ENCODE measurements around the gene NTN1. TPM values are rescaled to one million over a fixed set of nuclear protein-coding genes. Genes with fewer than 3 reads are reported as not detected.

The NTN1 gene
- total and polyA plus RNA-seq, 2 of the 4 experiments (the other 2 are of a cell fraction) = under 0.01 to 0.07 TPM

GRCh38 chr17:9192010-9192409 lies 170.7 kb downstream of the NTN1 start:
- Histone ChIP-seq H3K56ac (ENCODE audit: extremely low read depth, insufficient read depth, low read length) (no peak overlapping the region), H3K23ac (ENCODE audit: low read depth, low read length) (no peak overlapping the region), H4K91ac (ENCODE audit: insufficient read depth, low read depth, low read length) (no peak overlapping the region), H2BK15ac (ENCODE audit: low read depth, low read length) (no peak overlapping the region), H3K4me1 (ENCODE audit: control insufficient read depth, insufficient read depth, low read length) (no peaks in the 10 kb centered on the region), H2AK9ac (replicated peaks; ENCODE audit: low read depth, low read length, poor library complexity) (no peak overlapping the region), H3K27me3 (ENCODE audit: control insufficient read depth, insufficient read depth, low read length) (peaks cover 14% of the 10 kb centered on the region; the same call in 1 of the 2 replicates), H2BK5ac (ENCODE audit: low read depth, low read length, poor library complexity, severe bottlenecking) (no peak overlapping the region), H3K79me1 (ENCODE audit: low read depth in 1 of 2, low read length in 2 of 2) (no peaks in the 10 kb centered on the region), H3K4me3 (ENCODE audit: insufficient read depth, low read depth, low read length) (no peak overlapping the region), H3K9ac (ENCODE audit: low read depth, low read length) (no peak overlapping the region), H4K5ac (ENCODE audit: low read depth, low read length) (no peak overlapping the region), H4K8ac (ENCODE audit: low read depth in 2 of 2, low read length in 2 of 2) (no peak overlapping the region), H3K4me2 (ENCODE audit: low read depth, low read length) (no peak overlapping the region), H2BK120ac (ENCODE audit: low read depth, low read length) (no peak overlapping the region), H2AFZ (replicated peaks; ENCODE audit: low read length, poor library complexity) (no peak overlapping the region), H3K14ac (replicated peaks; ENCODE audit: low read depth, low read length) (no peak overlapping the region), H3K4ac (ENCODE audit: low read depth, low read length) (no peak overlapping the region), H4K20me1 (ENCODE audit: insufficient read depth, low read length) (no peaks in the 10 kb centered on the region), H2AK5ac (ENCODE audit: low read depth, low read length) (no peak overlapping the region), H3K27ac (ENCODE audit: insufficient read depth, low read length) (no peak overlapping the region), H3K36me3 (ENCODE audit: control insufficient read depth, insufficient read depth, low read length) (no peaks in the 10 kb centered on the region), H3K18ac (ENCODE audit: low read depth, low read length) (no peak overlapping the region), H3K9me3 (ENCODE audit: control insufficient read depth, insufficient read depth, low read length) (no peaks in the 10 kb centered on the region), H3K9me1 (ENCODE audit: insufficient read depth, low read length) (no peaks in the 10 kb centered on the region; the same call in 1 of the 2 replicates), H2BK20ac (ENCODE audit: low read depth, low read length) (no peak overlapping the region)
- TF ChIP-seq MXI1 (IDR thresholded peaks at IDR 0.05; ENCODE audit: borderline replicate concordance, low read depth, low read length) = no peak
- no peak for TF ChIP-seq CHD1 (IDR thresholded peaks at IDR 0.05; ENCODE audit: low read depth, low read length)
- TF ChIP-seq, protein P1, sequence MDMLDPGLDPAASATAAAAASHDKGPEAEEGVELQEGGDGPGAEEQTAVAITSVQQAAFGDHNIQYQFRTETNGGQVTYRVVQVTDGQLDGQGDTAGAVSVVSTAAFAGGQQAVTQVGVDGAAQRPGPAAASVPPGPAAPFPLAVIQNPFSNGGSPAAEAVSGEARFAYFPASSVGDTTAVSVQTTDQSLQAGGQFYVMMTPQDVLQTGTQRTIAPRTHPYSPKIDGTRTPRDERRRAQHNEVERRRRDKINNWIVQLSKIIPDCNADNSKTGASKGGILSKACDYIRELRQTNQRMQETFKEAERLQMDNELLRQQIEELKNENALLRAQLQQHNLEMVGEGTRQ (IDR thresholded peaks at IDR 0.05; ENCODE audit: low read depth, low read length) = no peak
- no peak for TF ChIP-seq POLR2A (IDR thresholded peaks at IDR 0.05; ENCODE audit: low read depth, low read length)
- no peak for TF ChIP-seq MAZ (IDR thresholded peaks at IDR 0.05; ENCODE audit: borderline replicate concordance, low read depth, low read length)
- no peak for TF ChIP-seq RAD21 (IDR thresholded peaks at IDR 0.05; ENCODE audit: low read length)
- no peak for TF ChIP-seq BHLHE40 (IDR thresholded peaks at IDR 0.05; ENCODE audit: low read depth, low read length)
- no peak for TF ChIP-seq RCOR1 (IDR thresholded peaks at IDR 0.05; ENCODE audit: insufficient replicate concordance, low read length)
- WGBS, 2 experiments (ENCODE audit: extremely low coverage in 2 of 2, insufficient read length in 1 of 2) = no CpG with 5 or more reads among the region's 1 CpG
- POLR2A ChIA-PET (ENCODE audit: unreplicated experiment) = no interaction called here
- CTCF ChIA-PET = no interaction called here
- in situ Hi-C loops (cut with MboI; ENCODE audit: low sequenced_read_pairs) (no loop called here), dilution Hi-C loops (cut with HindIII; ENCODE audit: low sequenced_read_pairs, unreplicated experiment) (no loop called here), intact Hi-C loops (cut with micrococcal nuclease) (no loop called here)
- BruUV-seq (replicated peaks) = no TSS peak
- DNase-seq (peak; percentile 5), ATAC-seq (ENCODE audit: low read depth) (peak; percentile 44; the same call in 1 of the 2 replicates)
